GM19395 (cell line): ENCODE data around the gene TCF12.

Experiments used
- ATAC-seq: cut with Tn5 transposase; IDR thresholded peaks from one replicate; pipeline ENCODE4 v1.9.1; 2021; ENCODE audit warnings: mild to moderate bottlenecking, moderate library complexity; ENCODE audit not compliant: unreplicated experiment

Gene TCF12

GRCh38 chr15:57309856-57310760 is 391.7 kb downstream of the TCF12 start:
- ATAC-seq, result no peak

GRCh38 chr15:57310876-57311275 is 392.4 kb downstream of the TCF12 start:
- ATAC-seq, result no peak

GRCh38 chr15:57312006-57312317 is 393.5 kb downstream of the TCF12 start:
- no peak for ATAC-seq

GRCh38 chr15:57312318-57313133 is 394.1 kb downstream of the TCF12 start:
- no peak for ATAC-seq

GRCh38 chr15:57313134-57313483 is 394.7 kb downstream of the TCF12 start:
- ATAC-seq, result no peak

GRCh38 chr15:57314221-57314620 is 395.8 kb downstream of the TCF12 start:
- no peak for ATAC-seq

- ATAC-seq, result no peak
Observed at GRCh38 chr15:57316451-57316850, 398.0 kb downstream of the TCF12 start.

GRCh38 chr15:57319226-57319918 is 400.9 kb downstream of the TCF12 start:
- no peak for ATAC-seq

- ATAC-seq, result no peak
Observed at GRCh38 chr15:57319919-57320560, 401.6 kb downstream of the TCF12 start.

- ATAC-seq, result no peak
Observed at GRCh38 chr15:57320631-57321220, 402.3 kb downstream of the TCF12 start.

GRCh38 chr15:57321485-57321884 is 403.0 kb downstream of the TCF12 start:
- ATAC-seq, result no peak

- ATAC-seq, result no peak
Observed at GRCh38 chr15:57321973-57322601, 403.6 kb downstream of the TCF12 start.

GRCh38 chr15:57322602-57323250 is 404.3 kb downstream of the TCF12 start:
- ATAC-seq, result no peak

GRCh38 chr15:57323299-57323805 is 404.9 kb downstream of the TCF12 start:
- no peak for ATAC-seq

- ATAC-seq, result no peak
Observed at GRCh38 chr15:57323806-57324589, 405.6 kb downstream of the TCF12 start.

GRCh38 chr15:57324590-57324890 is 406.1 kb downstream of the TCF12 start:
- ATAC-seq, result no peak

GRCh38 chr15:57324944-57325679 is 406.7 kb downstream of the TCF12 start:
- ATAC-seq, result no peak

- no peak for ATAC-seq
Observed at GRCh38 chr15:57326196-57326595, 407.8 kb downstream of the TCF12 start.
